Endometrium (tissue), 2 donors: ENCODE data around the gene SIL1.
"Not testable (repeated sequence)": the region's sequence is repeated elsewhere in the genome, so short reads cannot be mapped to it uniquely, and the experiment has no call there.

Source experiments
- FAIRE-seq: peaks from 2 replicates; lab custom pipeline; 2012; peaks lifted over from hg19 to GRCh38; lab: Jason Lieb, UNC
- donor health status: control.
- donor health status: control.

The SIL1 gene

DNA sequence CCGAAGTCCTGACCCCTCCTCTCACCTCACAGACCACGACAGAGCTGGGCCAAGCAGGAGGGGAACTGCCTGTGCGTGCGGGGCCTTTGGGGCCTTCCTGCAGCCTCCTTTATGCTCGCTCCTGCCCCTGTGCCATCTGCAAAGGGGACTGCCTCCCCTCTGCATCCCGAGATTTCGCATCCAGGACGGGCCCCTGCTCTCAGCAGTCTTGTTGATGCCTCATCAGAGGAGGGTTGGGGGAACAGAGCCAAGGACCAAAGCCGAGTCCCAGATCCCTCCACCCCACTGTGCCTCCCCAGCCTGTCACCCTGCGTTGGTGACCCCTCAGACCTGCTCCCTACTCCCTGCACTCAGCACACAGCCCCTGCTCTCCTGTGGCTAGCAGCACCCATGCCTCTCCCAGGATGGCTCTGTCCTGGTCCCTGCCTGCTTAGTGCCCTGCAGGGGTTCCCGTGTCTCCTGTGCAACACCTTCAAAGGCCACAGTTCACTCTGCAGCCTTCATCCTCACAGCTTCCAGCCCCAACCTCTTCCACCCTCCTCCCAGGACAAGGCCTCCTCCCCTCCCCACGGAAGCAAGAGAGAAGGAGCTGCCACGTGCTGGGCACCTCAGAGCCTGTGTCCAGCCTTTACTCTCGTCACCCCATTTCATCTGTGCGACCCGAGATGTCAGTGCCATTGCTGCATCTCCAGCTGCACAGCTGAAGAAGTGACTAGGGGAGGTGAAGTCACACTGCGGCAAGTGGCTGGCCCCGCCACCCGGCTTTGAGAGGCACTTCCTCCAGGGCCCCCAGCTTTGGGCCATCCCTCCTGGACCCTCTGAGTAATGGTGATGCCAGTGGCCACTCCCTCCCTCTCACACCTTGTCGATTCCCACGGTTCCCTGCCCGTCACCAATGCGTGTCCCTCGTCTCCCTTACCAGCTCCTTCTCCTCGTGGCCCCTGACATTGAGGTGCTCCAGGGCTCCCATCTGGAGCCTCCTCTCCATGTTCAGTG, 260.5 kb downstream of the SIL1 start:
- no peak for FAIRE-seq

DNA sequence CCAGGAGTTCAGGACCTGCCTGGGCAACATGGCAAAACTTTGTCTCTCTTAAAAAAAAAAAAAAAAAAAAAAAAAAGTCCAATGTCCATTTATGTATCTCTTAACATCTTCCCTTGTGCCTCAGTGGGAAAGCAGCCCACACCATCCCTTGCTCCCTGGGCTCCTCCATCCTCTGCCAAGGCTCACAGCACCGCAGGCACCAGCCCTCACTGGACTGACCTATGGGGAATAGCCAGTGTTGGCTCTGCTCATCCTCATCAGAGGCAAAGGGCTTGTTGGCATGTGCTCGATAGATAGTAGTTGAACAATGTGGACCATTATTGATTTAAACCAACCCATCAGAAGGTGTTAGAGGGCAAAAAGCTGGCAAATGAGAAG, 261.2 kb downstream of the SIL1 start:
- FAIRE-seq: no peak

DNA sequence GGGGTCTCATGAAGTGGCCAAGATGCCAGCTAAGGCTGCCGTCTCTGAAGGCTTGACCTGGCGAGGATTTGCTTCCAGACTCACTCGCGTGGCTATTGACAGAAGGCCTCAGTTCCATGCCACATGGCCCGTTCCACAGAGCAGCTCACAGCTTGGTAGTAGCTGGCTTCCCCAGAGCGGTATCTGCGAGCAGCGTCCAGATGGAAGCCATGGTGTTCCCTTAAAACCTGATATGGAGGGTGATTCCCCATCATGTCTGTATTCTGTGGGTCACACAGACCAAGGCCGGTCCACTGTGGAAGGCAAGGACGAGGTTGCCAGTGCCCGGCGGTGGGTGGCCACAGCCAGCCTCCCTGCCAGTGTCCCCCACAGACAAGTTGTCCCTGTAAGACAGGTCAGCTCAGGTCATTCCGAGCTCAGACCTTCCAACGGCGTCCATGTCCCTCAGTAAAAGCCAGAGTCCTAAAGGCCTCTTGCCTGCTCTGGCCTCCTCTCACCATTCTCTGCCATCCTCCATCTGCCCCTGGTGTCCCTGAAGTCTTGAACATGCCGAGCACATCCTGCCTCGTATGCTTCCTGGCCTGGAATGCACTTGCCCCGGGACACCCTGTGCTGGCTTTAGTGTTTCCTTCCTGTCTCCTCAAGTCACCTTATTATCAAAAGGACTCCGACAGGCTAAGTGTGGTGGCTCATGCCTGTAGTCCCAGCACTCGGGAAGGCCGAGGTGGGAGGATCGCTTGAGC, 261.8 kb downstream of the SIL1 start:
- FAIRE-seq: no peak

DNA sequence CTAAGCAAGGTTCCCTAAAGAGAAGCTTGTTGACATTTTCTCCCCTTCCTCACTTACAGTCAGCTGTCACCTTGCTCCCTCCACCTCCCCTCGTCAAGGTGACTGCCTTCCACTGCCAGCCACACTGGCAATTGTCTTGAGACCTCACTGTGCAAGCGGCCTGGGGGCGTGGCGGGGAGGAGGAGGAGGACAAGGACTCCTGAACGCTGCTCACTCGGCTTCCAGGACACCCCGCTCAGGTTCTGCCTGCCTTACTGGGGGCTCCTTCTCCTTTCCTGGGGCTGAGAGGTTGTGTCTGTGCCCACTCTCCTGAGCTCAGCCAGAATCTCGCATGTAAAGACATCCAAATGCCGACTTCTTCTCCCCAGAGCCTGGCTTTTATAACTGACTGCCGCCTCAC, 262.7 kb downstream of the SIL1 start:
- FAIRE-seq: no peak

DNA sequence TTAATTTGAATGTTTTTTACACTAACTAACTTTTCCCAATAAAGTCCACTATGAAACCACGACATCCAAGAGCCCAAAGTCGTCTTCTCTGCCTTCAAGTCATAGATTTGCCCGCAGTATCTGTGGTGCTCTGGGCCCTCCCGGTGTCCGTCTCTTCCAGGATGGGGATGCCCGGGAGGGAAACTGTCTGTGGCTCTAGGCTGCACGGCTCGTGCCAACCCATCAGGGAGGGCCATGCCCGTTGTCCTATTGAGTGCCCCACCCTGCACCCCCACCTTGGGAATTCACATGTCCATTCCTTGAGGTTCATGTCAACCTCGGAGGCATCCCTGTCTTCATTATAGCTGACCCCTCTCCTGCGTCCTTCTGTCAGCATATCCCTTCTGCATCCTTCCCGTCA, 263.2 kb downstream of the SIL1 start:
- no peak for FAIRE-seq

DNA sequence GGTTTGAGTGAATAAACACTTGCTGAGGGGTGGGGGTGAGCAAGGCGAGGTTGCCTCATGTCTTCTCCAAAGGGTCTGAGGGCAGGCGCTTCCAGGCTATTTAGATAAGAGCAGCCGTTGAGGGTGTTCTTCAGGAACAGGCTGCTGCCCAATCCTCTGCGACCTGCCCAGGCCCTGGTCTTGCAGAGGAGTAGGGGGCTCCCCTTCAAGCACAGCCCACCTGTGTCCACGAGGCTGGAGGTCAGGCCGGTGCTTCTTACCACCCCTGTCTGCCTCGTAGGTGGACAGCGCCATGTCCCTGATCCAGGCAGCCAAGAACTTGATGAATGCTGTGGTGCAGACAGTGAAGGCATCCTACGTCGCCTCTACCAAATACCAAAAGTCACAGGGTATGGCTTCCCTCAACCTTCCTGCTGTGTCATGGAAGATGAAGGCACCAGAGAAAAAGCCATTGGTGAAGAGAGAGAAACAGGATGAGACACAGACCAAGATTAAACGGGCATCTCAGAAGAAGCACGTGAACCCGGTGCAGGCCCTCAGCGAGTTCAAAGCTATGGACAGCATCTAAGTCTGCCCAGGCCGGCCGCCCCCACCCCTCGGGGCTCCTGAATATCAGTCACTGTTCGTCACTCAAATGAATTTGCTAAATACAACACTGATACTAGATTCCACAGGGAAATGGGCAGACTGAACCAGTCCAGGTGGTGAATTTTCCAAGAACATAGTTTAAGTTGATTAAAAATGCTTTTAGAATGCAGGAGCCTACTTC, 264.5 kb downstream of the SIL1 start:
- no peak for FAIRE-seq

DNA sequence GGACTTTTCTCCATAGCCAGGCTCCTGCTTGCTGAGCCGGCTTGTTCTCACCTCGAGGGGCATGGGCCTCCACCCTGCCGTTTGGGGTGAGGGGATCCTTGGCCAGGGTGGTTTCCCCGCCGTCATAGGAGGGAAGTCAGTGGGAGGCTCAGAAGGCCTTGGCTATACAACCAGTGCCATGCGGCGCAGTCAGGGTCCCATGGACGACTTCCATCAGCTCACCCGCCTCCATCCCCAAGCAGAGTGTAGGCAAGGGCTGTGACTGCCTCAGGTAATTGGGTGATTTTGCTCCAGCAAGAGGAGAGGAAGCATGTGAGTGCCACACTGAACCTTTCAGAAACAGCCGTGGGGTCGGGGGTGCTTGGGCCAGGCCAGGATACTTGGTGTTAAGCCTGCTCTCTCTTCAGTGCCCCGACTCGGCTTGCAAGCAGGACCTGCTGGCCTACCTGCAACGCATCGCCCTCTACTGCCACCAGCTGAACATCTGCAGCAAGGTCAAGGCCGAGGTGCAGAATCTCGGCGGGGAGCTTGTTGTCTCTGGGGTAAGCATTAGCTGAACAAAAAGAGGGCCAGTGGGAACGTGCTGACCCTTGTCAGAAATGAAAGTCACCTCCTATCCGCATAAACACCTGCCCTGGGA, 265.9 kb downstream of the SIL1 start:
- FAIRE-seq: no peak

DNA sequence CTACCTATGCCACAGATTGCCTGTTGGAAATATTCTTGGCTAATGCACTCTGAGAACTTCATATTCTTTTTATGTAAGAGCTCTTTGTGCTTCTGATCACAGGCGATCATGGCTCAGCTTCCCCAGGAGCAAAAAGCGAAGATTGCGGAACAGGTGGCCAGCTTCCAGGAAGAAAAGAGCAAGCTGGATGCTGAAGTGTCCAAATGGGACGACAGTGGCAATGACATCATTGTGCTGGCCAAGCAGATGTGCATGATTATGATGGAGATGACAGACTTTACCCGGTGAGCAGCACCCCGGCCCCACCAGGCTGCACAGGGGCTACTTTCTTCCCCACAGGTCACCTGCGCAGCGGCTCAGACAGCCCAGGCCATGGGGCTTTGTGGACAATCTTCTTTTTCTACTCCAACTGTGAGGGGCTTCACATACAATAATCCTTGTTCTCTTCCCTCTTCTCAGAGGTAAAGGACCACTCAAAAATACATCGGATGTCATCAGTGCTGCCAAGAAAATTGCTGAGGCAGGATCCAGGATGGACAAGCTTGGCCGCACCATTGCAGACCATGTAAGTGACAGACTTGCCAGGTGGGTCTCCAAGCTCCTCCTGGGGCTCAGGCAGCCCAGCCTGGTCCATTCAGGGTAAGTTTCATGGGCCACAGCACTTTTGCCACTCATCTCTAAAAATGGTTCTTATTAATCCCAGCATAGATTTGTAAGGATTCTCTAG, 267.6 kb downstream of the SIL1 start:
- no peak for FAIRE-seq

DNA sequence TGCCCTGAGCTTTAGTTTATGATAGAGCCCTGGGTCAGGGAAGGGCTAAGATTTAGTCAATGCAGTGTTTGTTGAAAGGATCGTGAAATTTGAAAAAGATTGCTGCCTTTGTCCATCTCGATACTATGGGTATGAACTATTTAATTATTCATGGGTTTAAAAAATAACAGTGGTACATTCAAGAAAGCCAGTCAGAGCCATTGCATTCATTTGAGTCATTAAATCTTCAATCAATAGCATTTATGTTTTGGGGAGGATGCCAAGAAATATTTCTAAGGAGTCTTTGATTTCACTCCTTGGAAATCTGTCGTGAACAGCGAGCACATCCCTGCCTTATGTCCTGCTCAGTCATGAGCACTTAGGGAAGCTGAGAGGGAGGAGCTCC, 268.6 kb downstream of the SIL1 start:
- FAIRE-seq: no peak

DNA sequence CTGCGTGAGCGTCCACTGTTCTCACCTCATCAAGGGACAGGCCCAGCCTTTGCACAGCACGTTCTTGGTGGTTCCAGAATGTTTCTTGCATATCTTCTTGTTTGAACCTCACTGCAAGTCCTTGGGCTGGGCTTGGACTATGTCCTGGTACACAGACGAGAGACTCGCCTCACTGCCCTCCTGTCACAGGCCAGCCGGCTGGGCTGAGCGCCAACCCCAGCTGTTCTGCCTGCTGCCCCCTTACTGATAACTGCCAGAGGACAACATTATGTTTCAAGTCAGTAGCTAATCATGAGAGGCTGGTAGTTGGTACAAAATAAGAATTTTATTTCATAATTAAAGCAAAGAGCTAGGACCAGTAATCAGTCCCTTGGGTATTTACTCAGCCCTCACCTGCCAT, 270.2 kb downstream of the SIL1 start:
- no peak for FAIRE-seq

DNA sequence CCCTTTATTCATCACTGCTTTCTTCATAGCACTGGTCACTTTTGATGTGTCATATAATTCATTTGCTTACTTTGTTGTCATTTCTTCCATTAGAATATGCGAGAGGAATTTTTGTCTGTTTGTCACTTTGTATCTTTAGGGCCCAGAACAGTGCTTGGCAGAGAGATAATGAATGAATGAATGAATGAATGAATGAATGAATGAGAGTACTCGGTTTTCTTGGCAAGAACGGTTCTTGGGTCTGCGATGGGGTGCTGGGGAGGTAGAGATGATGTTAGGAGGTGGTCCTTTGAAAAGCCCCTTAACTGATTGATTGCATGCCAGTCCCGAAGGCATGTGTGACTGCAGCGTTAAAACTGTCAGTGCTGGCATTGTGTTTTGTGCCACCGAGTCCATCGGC, 270.6 kb downstream of the SIL1 start:
- FAIRE-seq: no peak

DNA sequence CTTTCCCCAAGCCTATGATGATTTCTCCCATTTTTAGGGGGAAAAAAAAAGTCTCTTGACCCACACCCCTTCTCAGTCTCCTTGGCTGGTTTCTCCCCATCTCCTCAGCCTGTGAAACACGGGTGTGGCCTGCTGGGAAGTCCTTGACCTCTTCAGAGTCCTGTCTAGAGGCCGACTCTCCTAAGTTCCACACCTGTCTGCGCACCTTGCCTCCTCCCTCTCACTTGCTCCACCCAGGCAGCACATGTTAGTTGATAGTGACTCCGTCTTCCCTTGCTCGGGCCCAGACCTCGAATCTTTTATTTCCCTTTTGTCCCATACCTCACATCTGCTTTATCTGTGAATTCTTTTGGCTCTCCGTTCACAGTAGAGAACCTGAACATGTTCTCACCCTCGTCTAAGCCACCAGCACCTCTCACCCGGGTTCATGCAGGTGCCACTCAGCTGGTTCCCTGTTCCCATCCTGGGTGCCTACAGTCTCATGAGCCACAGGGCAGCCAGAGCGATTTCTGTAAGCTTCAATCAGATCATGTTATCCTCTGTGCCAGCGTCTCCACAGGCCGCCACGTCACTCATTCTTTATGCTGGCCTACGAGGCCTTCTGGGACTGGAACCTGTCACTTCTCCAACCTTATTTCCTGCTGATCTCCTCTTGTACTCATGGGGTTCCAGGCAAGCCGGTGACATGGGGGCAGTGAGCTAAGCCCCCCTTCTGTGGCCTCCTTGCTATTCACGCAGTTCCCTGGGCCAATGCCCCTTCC, 271.3 kb downstream of the SIL1 start:
- FAIRE-seq: no peak

DNA sequence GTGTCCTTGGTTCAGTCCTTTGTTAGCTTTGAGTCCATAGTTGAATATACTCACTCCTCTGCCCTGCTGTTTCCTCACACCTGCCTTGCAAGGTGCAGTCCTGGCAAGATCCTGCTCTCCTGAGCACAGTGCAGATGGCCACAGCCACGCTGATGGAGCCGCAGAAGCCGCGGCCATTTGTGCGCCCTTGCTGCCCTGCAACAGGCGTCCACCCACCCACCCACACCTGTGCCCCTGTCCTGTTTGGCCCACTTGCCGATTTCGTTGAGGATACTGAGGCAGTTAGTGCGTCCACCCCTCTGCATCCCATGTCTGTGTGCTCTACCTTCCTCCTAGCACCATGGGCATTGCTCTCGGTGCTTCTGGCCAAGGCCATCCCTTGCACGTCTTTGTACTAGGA, 271.9 kb downstream of the SIL1 start:
- FAIRE-seq: no peak

DNA sequence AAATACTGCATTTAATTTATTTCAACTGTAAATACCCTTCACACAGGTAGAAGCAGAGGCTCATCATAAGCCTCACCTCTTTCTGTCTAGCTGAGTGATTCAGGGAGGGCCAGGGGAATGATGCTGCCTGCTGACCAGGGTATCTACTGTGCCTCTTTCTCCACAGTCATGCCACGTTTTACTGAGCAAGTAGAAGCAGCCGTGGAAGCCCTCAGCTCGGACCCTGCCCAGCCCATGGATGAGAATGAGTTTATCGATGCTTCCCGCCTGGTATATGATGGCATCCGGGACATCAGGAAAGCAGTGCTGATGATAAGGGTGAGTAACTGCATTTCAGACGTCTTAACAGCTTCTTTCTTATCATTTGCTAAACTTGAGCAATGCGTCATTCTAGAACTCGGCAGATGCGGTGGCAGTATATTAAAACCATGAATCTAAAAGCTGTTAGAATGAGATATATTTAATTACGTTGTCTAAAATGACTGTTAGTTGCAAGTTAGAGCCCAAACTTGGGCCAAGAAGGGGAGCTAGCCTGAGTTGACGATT, 273.0 kb downstream of the SIL1 start:
- no peak for FAIRE-seq

DNA sequence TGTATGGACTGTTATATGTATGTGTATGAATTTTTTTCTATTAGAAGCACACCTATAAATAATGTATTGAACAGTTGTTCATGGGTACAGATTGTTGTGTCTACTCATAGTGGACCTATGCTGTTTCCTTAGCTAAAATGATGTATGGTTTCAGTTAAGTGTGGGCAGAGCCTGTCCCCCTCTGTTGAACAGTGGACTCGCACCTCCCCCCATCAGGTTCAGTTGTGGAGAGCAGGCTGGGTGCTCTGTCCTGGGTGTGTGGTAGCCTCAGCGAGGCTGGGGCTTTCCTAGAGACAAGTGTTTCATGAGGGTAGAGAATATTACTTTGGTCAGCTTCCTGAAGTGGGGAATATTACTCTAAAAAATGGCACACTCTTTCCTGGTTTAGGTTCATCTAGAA, 275.7 kb downstream of the SIL1 start:
- FAIRE-seq: no peak

DNA sequence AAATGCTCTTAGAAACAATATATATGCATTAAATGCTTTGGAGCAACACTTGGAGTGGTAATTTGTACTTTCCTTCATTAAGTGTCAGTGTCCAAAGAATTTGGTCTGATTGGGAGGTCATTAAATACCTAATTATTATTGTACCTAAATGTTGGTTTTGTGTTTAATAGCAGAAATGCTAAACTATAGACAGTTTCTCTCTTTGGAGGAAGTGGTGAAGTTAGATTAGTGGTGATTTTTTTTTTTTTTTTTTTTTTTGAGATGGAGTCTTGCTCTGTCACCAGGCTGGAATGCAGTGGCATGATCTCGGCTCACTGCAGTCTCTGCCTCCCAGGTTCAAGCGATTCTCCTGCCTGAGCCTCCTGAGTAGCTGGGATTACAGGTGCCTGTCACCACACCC, 276.8 kb downstream of the SIL1 start:
- not testable (repeated sequence) for FAIRE-seq

DNA sequence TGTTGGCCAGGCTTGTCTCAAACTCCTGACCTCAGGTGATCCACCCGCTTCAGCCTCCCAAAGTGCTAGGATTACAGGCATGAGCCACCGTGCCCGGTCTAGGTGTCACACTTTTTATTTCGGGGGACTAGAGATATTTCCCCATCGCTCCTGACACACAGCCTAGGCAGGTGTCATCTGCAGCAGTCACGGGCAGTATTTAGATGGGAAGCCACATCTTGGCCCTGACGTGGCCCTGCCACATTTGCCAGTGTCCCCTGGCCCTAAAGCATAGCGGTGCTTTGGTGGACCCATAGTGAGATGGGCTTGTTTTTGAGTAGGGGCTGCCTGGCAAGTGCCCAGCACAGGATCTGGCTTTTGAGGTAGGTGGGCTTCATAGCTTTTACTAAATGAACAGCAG, 278.0 kb downstream of the SIL1 start:
- no peak for FAIRE-seq

DNA sequence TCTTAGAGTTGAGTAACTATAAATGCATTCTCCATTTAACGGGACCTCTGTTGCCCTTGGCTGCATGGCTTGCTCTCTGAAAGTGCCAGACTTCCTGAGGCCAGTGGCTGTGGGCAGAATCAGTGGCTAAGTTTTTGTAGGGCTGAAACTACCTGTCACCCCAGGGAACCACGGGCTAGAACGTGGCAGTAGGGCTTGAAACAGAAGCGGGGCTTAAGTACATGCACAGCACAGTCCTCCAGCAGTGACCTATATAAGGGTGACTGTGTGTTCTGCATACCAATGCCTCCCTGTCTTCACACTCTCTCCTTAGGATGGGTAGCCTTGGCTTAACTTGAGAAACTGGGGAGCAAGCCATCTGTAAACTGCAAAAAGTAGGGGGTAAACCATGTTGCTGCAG, 279.5 kb downstream of the SIL1 start:
- no peak for FAIRE-seq

DNA sequence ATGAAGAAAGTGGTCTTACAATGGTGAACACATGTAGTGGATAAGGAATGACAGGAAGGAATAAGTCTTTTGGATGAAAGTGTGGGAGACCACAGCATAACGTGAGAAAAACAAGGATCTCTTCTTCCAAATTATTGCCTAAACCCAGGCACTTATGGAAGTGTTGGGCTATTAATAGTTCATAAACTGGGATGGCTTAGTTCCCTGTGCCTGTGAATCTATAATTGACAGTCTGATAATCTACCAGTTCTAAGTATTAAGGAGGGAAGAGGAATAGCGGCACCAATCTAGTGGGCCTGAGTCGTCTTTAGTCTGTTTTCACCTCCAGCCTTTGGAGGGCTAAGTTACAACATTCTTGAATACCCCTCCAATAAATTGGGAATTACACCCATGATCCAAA, 283.8 kb downstream of the SIL1 start:
- no peak for FAIRE-seq

DNA sequence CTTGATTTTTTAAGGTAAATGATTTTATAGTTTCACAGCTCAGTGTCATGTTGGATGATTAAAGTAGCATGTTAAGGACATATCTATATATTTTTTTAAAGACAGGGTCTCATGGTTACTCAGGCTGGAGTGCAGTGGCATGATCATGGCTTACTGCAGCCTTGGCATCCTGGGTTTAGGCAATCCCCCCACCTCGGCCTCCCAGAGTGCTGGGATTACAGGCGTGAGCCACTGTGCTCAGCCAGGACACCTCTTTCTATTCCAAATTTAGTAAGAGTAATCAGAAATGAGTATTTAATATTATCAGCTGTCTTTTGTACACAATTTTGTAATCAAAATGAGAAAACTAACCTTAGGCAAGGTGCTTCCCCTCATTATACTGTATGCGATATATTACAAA, 284.4 kb downstream of the SIL1 start:
- no peak for FAIRE-seq

DNA sequence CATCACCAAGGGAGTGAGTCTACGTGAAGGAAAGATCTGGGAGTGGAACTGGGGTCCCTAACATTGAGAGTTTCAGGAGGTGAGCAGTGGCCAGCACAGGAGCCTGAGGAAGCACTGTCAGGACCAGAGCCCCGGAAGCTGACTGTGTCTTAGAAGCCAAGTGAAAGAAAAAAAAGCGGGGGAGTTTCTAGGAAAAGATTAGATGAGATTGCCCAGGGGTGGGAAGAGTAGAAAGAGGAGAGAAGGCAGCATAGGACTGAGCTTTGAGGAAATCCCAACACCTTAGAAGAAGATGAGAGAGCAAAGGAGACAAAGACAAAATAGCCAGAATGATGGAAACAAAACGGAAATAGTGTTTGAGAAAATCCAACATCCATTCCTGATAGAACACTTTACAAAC, 286.1 kb downstream of the SIL1 start:
- FAIRE-seq: no peak
